ENCODE measurements around the gene RPH3AL. TPM values are rescaled to one million over a fixed set of nuclear protein-coding genes. Genes with fewer than 3 reads are reported as not detected.

Gene RPH3AL
- total and polyA plus RNA-seq, 2 of the 8 experiments (the other 6 are each of a cell fraction or from before 2014, with no cell fraction given) = 5.6 to 5.8 TPM

GRCh38 chr17:180381-181244 lies 172.0 kb downstream of the RPH3AL start (continued):
- TF ChIP-seq CHD7 (IDR thresholded peaks at IDR 0.05; ENCODE audit: insufficient replicate concordance, low read length) = no peak
- TF ChIP-seq SP2 (IDR thresholded peaks at IDR 0.05; ENCODE audit: low read length) = no peak
- TF ChIP-seq SP4 (IDR thresholded peaks at IDR 0.05; ENCODE audit: low read length) = no peak
- no peak for TF ChIP-seq CTCF (IDR thresholded peaks at IDR 0.05; ENCODE audit: control extremely low read depth in 1 of 3, insufficient read depth in 1 of 3, low read depth in 1 of 3, low read length in 3 of 3)
- no peak for TF ChIP-seq ATF2 (IDR thresholded peaks at IDR 0.05; ENCODE audit: low read length)

Data from H1 (cell line).